Measurements from ENCODE around the gene RNU4-1.
"Not testable (repeated sequence)": the region's sequence is repeated elsewhere in the genome, so short reads cannot be mapped to it uniquely, and the experiment has no call there.

The RNU4-1 gene

DNA sequence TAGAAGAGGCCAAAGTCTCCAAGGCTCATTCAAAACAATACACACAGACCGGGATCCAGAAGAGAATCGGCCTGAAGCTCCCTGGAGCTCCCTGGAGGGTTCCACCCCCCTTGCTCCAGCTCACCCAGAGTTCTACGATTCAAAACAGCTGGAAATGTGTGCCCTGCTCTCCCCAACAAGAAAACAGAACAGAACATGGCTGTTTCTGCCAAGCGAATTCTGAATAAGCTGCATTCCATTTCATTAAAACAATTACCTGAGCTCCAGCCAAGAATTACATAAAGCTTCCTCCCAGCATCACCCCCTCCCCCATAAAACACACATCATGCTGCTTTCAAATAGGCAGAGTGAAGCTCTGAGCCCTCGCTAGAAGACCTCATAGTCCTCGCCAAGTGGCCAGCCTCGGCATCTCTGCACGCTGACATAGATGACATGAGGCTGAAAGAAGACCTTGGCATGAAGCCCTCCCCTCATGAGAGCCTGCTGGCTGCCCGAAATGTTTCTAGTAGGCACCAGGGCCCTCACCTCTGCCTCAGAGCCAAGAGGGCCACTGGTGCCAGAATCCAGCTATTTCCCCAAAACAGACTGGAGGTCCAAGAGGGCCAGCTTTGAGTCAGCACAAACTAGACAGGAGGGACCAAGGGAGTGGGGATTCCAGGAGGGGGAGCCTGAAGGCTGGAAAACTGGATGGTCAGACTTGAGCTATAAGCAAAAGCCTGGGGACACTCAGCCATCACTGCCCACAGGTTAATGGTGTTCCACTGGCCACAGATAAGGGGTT lies 35.8 kb downstream of the RNU4-1 start:
- DNase-seq, result no peak

DNA sequence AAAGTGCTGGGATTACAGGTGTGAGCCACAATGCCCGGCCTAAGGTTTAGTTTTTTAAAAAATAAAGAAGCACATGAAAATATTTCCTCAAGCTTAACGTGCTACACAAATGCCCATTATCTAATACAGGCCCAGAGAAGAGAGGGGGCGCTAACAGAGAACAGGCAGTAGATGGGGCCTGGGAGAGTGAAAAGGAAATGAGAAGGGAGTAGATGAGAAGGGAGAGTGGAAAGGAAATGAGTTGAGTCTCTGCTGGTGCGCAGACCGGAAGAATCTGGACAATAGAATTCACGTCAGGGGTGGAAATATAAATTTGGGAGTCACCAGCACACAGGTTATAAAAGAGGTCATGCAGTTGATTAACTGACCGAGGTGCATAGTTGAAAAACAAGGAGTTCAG lies 38.2 kb downstream of the RNU4-1 start:
- no peak for DNase-seq

DNA sequence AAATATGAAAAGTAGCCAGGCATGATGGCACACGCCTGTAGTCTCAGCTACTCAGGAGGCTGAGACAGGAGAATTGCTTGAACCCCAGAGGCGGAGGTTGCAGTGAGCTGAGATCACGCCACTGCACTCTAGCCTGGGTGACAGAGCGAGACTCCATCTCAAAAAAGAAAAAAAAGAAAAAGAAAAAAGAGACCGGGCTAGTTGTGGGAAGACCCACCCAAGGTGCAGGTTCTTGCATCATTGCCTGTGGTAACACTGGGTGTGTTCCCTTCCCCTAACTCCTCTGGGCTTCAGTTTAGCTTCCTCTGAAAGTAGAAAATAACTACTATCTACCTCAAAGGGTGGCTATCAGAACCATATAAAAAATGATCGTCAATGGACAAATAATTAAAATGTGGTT lies 39.7 kb downstream of the RNU4-1 start:
- DNase-seq, result not testable (repeated sequence)

DNA sequence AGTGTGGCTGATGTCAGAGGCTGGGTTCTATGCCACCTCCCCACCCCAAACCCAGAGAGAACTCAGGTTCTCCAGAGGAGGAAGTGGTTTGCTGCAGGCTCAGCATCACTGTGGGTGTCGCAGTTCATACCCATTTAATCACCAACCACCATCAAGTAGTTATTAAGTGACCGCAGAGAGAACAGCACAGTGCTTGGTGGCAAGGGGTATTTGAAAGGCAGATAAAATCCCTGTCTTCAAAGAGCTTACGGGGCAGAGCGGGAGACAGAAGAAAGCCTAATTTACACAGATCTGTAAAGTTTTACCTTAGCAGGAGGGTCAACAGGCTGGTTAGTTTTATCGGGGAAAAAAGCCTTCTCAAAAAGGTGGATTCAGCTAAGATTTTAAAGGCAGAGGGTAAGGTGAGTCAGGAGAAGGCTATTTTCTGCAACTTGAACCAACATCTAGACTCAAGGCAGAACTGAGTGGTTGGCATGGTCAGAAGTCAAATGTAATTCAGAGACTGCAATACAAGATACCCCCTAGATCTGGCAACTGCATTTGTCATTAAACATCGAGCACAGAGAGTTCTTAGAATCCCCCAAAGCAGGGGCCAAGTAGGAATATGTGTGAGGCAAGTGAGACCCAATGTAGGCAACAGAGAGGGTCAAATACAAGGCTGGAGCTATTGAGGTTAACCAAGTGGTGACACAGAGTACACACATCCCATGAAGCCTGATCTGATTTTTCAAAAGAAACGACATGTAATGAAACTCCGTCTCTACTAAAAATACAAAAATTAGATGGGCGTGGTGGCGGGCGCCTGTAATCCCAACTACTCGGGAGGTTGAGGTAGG lies 40.7 kb downstream of the RNU4-1 start:
- no peak for DNase-seq

DNA sequence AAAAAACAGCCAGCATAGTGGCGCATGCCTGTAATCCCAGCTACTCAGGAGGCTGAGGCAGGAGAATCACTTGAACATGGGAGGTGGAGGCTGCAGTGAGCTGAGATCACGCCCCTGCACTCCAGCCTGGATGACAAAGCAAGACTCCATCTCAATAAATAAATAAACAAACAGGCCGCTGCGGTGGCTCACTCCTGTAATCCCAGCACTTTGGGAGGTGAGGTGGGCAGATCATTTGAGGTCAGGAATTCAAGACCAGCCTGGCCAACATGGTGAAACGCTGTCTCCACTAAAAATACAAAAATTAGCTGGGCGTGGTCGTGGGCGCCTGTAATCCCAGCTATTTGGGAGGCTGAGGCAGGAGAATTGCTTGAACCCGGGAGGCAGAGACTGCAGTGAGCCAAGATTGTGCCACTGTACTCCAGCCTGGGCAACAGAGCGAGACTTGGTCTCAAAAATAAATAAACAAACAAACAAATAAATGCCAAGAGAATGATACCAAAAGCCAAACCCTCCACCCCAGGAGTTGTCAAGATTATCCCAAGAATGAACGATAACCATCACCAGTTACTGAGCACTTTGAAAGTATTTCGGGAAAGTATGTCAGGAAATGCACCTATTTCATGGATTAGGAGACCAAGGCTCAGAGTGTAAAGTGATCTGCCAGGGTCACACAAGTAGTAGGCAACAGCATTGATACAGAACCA lies 41.5 kb downstream of the RNU4-1 start:
- not testable (repeated sequence) for DNase-seq

DNA sequence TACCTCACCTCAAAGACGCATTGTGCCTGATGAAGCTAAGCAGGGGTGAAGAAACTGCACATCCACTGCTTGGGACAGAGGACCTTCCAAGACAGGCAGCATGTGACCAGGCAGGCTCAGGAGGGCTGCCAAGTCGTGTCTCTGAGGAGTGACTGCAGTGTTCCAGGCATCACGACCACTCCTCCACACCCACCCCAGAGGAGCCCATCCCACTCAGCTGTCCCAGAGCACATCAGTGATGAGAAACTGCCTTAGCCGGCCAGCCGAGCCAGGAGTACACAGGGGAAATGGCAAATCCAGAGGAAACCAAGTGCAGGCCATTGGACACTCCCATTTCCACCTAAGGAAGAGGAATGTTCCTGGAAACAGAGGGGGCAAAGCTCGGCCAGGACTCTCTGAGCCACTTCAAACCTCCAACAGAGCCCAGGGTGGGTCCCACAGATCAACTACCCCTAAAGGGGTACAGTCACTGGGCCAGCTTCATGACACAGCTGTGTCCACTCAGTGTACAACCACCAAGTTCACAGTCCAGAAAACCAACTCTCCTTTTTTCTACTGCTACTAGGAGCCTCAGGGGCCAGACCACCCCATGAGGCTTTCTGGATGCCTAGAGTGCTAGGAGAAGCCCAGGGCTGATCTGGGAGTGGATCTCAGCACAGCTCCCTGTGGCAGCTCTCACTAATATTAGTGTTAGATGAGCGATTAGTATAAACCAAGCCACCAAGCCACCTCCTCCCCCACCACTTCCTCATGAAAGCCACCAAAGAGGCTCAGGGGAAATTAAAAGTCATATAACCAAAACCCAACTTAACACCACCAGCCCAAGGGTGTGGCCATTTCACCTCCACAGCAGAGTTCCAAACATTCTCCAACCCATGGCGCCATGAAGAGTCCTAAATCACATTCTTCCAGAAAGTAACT lies 42.9 kb downstream of the RNU4-1 start:
- DNase-seq, result no peak

DNA sequence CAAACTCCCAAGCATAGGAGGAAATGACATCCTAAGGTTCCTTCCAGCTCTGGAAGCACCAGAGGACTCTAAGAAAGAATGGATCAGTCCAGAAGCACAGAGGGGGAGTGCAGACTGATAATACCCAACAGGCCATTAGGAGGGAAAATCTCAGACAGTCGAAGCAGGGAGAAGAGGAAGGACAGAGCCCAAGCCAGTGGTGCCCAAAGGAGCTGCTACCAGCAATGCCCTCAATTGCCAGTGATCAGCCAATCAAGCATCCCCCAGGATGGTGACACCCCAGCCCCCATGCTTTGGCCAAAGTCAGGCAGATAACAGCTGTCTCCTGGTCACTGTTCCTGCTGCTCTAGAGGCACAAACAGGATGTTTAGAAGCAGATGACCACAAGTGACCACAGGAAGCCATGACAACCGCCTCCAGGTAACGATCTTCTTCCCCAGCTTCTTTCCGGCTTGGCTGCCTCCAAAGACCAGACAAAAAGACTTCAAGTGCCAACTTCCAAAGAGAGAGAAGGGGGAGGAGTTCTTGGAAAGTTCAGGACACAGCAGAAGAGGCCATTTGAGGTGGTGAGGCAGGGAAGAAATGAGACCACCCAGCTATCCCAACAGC lies 43.7 kb downstream of the RNU4-1 start:
- DNase-seq, result no peak

DNA sequence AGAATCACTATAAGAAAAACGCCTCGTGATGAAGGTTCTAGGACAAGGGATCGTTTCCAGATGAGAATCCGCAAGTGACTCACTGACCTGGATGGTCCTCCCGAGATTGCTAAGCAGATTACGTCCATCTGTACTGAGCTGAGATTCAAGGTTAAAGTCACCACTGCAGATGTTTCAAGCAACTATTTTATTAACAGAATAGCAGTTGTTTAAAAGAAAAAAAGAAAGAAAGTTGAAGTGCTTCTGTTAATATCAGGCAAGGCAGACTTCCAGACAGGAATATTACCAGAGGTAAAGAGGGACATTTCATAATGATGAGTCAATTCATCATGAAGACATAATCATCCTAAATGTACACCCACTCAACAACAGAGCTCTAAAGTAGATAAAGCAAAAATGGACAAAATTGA lies 45.4 kb downstream of the RNU4-1 start:
- DNase-seq, result no peak

DNA sequence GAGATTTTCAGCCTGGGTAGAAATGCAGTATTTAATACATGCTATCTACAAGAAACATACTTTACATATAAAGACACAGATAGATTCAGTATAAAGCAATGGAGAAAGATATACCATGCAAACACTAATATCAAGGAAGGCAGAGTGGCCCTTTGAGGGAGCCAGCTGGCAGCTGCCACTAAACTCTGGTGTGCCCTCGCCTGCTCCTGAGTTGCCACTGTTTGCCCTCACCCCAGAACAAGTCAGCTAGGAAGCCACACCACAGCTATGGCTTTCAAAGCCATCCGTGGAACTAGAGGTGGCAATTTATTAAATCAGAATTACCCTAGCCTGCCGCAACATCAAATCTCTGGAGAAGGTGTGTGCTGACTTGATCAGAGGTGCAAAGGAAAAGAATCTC lies 45.9 kb downstream of the RNU4-1 start:
- no peak for DNase-seq

DNA sequence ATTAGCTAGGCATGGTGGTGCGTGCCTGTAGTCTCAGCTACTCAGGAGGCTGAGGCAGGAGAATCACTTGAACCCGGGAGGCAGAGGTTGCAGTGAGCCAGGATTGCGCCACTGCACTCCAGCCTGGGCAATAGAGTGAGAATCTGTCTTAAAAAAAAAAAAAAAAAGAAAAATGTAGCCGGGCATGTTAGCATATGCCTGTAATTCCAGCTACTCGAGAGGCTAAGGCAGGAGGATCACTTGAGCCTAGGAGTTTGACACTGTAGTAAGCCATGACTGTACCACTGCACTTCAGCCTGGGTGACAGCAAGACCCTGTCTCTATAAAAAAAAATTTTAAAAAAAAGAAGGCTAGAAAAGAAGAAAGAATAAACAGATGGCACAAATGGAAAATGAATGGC lies 46.3 kb downstream of the RNU4-1 start:
- DNase-seq, result not testable (repeated sequence)

Measured in NCI-H1092 treated with DMSO at 0.1 percent for 48 hours (cell line).